ENCODE data around the gene ZNF138.

DNA sequence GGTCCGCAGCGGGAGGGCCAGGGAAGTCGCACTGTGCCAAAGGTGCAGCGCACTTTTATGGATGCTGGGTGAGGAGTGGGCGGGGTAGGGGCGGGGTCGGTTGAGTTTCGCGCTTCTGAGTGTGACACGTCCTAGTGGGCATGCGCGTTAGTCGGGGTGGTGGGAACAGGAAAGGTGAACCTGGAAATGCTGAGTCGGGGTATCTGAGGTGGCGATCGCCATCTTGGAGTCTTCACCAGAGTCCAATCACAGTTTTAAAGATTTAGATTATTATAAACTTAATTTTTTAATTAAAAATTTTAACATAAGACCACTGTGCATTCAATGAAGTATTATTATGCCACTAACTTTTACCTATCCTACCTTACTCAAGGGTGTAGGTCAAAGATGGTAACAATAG lies 45.7 kb downstream of the ZNF138 start:
- TF ChIP-seq, protein P1, sequence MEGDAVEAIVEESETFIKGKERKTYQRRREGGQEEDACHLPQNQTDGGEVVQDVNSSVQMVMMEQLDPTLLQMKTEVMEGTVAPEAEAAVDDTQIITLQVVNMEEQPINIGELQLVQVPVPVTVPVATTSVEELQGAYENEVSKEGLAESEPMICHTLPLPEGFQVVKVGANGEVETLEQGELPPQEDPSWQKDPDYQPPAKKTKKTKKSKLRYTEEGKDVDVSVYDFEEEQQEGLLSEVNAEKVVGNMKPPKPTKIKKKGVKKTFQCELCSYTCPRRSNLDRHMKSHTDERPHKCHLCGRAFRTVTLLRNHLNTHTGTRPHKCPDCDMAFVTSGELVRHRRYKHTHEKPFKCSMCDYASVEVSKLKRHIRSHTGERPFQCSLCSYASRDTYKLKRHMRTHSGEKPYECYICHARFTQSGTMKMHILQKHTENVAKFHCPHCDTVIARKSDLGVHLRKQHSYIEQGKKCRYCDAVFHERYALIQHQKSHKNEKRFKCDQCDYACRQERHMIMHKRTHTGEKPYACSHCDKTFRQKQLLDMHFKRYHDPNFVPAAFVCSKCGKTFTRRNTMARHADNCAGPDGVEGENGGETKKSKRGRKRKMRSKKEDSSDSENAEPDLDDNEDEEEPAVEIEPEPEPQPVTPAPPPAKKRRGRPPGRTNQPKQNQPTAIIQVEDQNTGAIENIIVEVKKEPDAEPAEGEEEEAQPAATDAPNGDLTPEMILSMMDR (IDR thresholded peaks at IDR 0.05) = no peak
- TF ChIP-seq POLR2A (IDR thresholded peaks at IDR 0.05) = no peak
- no peak for TF ChIP-seq POLR2AphosphoS5 (IDR thresholded peaks at IDR 0.05)
- no peak for TF ChIP-seq EP300 (IDR thresholded peaks at IDR 0.05)
